H9 (cell line): ENCODE results near the gene KLHL33. TPM values are rescaled to one million over a fixed set of nuclear protein-coding genes. Genes with fewer than 3 reads are reported as not detected.

Source experiments
- DNase-seq: peaks from one replicate; pipeline ENCODE4 v3.0.0-alpha.2; 2017
- H2AFZ ChIP-seq: one replicate; pipeline ENCODE4 v1.6.1; 2013; ENCODE audit warnings: mild to moderate bottlenecking, low read length, control low read depth, moderate library complexity
- H2AK5ac ChIP-seq: 2 replicates; pipeline ENCODE4 v1.6.1; 2013; ENCODE audit warnings: low read length, control low read depth, mixed read lengths; ENCODE audit not compliant: insufficient read length
- H2BK120ac ChIP-seq: one replicate; pipeline ENCODE4 v1.6.1; 2013; ENCODE audit warnings: low read depth, mild to moderate bottlenecking, low read length, control low read depth, inconsistent platforms; ENCODE audit not compliant: poor library complexity, severe bottlenecking
- H2BK12ac ChIP-seq: 2 replicates; pipeline ENCODE4 v1.6.1; 2013; ENCODE audit warnings: low read length, control low read depth, mixed read lengths, low read depth; ENCODE audit not compliant: insufficient read length
- H2BK15ac ChIP-seq: 2 replicates; pipeline ENCODE4 v1.6.1; 2013; ENCODE audit warnings: low read depth, low read length, control low read depth
- H2BK20ac ChIP-seq: one replicate; pipeline ENCODE4 v1.6.1; 2013; ENCODE audit warnings: low read depth, mild to moderate bottlenecking, low read length, control low read depth, inconsistent platforms; ENCODE audit not compliant: poor library complexity, severe bottlenecking
- H2BK5ac ChIP-seq: 2 replicates; pipeline ENCODE4 v1.6.1; 2013; ENCODE audit warnings: low read length, control low read depth, mixed read lengths; ENCODE audit not compliant: insufficient read length
- H3K14ac ChIP-seq: 2 replicates; pipeline ENCODE4 v1.6.1; 2013; ENCODE audit warnings: low read length, control low read depth; ENCODE audit not compliant: insufficient read depth
- H3K18ac ChIP-seq: 2 replicates; pipeline ENCODE4 v1.6.1; 2013; ENCODE audit warnings: low read depth, mild to moderate bottlenecking, mixed read lengths, low read length, control low read depth; ENCODE audit not compliant: insufficient read length
- H3K23ac ChIP-seq: 2 replicates; pipeline ENCODE4 v1.6.1; 2013; ENCODE audit warnings: low read length, control low read depth, mixed read lengths, low read depth; ENCODE audit not compliant: insufficient read length
- H3K23me2 ChIP-seq: 2 replicates; pipeline ENCODE4 v1.6.1; 2013; ENCODE audit warnings: low read depth, mild to moderate bottlenecking, mixed read lengths, low read length, control low read depth; ENCODE audit not compliant: insufficient read length, poor library complexity, severe bottlenecking
- H3K27ac ChIP-seq: 2 replicates; pipeline ENCODE4 v1.5.1; 2013; ENCODE audit warnings: low read length, control low read depth, mixed read lengths, low read depth; ENCODE audit not compliant: insufficient read length
- H3K27me3 ChIP-seq: 2 replicates; pipeline ENCODE4 v1.6.1; 2013; ENCODE audit warnings: low read length, control low read depth, inconsistent platforms; ENCODE audit not compliant: insufficient read depth
- H3K4ac ChIP-seq: 2 replicates; pipeline ENCODE4 v1.6.1; 2013; ENCODE audit warnings: low read depth, mild to moderate bottlenecking, control low read depth, inconsistent platforms, low read length, moderate library complexity
- H3K4me1 ChIP-seq: 2 replicates; pipeline ENCODE4 v1.6.1; 2013; ENCODE audit warnings: low read length, control low read depth, inconsistent platforms; ENCODE audit not compliant: insufficient read depth
- H3K4me2 ChIP-seq: 2 replicates; pipeline ENCODE4 v1.6.1; 2013; ENCODE audit warnings: low read length, control low read depth, mixed read lengths; ENCODE audit not compliant: insufficient read length, insufficient read depth
- H3K56ac ChIP-seq: 2 replicates; pipeline ENCODE4 v1.6.1; 2013; ENCODE audit warnings: low read depth, mild to moderate bottlenecking, mixed read lengths, low read length, control low read depth; ENCODE audit not compliant: insufficient read length
- H3K79me1 ChIP-seq: 2 replicates; pipeline ENCODE4 v1.6.1; 2013; ENCODE audit warnings: low read depth, mild to moderate bottlenecking, moderate library complexity, low read length, control low read depth, inconsistent platforms; ENCODE audit not compliant: insufficient read depth, poor library complexity, severe bottlenecking
- H3K79me2 ChIP-seq: 2 replicates; pipeline ENCODE4 v1.6.1; 2013; ENCODE audit warnings: low read length, control low read depth, inconsistent platforms; ENCODE audit not compliant: insufficient read depth
- H3K9ac ChIP-seq: 2 replicates; pipeline ENCODE4 v1.6.1; 2013; ENCODE audit warnings: low read length, control low read depth, mixed read lengths; ENCODE audit not compliant: insufficient read length; ENCODE audit errors: extremely low read depth
- H3K9me3 ChIP-seq: one replicate; pipeline ENCODE4 v1.6.1; 2013; ENCODE audit warnings: low read depth, low read length, inconsistent platforms; ENCODE audit not compliant: control insufficient read depth
- H3T11ph ChIP-seq: one replicate; pipeline ENCODE4 v1.6.1; 2013; ENCODE audit warnings: mild to moderate bottlenecking, low read length, control low read depth, inconsistent platforms
- H4K20me1 ChIP-seq: one replicate; pipeline ENCODE4 v1.6.1; 2013; ENCODE audit not compliant: control insufficient read depth, insufficient read length, insufficient read depth
- H4K5ac ChIP-seq: 2 replicates; pipeline ENCODE4 v1.6.1; 2013; ENCODE audit warnings: low read depth, mild to moderate bottlenecking, mixed read lengths, low read length, control low read depth; ENCODE audit not compliant: insufficient read length
- H4K8ac ChIP-seq: replicated peaks from 2 replicates; pipeline ENCODE4 v1.6.1; 2013; ENCODE audit warnings: low read length, control low read depth, mixed read lengths, low read depth; ENCODE audit not compliant: insufficient read length
- H4K91ac ChIP-seq: 2 replicates; pipeline ENCODE4 v1.6.1; 2013; ENCODE audit warnings: low read depth, mild to moderate bottlenecking, moderate library complexity, mixed read lengths, low read length, control low read depth; ENCODE audit not compliant: insufficient read length
- H3K27ac Mint-ChIP-seq, 3 experiments: 2 replicates in 2 of 3; 3 replicates in 1 of 3; pipeline ENCODE4 v1.8.0; 2020 to 2021; ENCODE audit warnings: mixed read lengths in 3 of 3, mild to moderate bottlenecking in 1 of 3, moderate library complexity in 1 of 3
- H3K27me3 Mint-ChIP-seq: 2 replicates; pipeline ENCODE4 v1.8.0; 2021; ENCODE audit warnings: low read depth, mild to moderate bottlenecking, moderate library complexity, mixed read lengths
- H3K36me3 Mint-ChIP-seq, 3 experiments: 2 replicates in 2 of 3; 3 replicates in 1 of 3; pipeline ENCODE4 v1.8.0; 2020 to 2021; ENCODE audit warnings: low read depth in 3 of 3, mixed read lengths in 3 of 3; ENCODE audit not compliant: insufficient read depth in 1 of 3
- H3K4me1 Mint-ChIP-seq, 2 experiments: 2 replicates each; pipeline ENCODE4 v1.8.0; 2020; ENCODE audit warnings: mixed read lengths in 2 of 2
- H3K4me3 Mint-ChIP-seq, 2 experiments: 2 replicates in 1 of 2; 3 replicates in 1 of 2; pipeline ENCODE4 v1.8.0; 2020 to 2021; ENCODE audit warnings: mild to moderate bottlenecking in 2 of 2, mixed read lengths in 2 of 2, moderate library complexity in 1 of 2
- H3K9me3 Mint-ChIP-seq, 2 experiments: 2 replicates in 1 of 2; 3 replicates in 1 of 2; pipeline ENCODE4 v1.8.0; 2020; ENCODE audit warnings: mild to moderate bottlenecking in 2 of 2, mixed read lengths in 2 of 2, moderate library complexity in 1 of 2
- WGBS: extraction: QIAGEN DNeasy Blood & Tissue Kit; methylation state at CpG from one replicate; pipeline ENCODE4 v1.1.7; 2013; ENCODE audit warnings: missing lambda C conversion rate, low lambda C conversion rate, mixed read lengths; ENCODE audit not compliant: insufficient read length; ENCODE audit errors: extremely low coverage; 5-methylcytosine and 5-hydroxymethylcytosine counted together
- total RNA-seq: library from RNA; stranded (reverse); gene quantifications from 2 replicates; pipeline ENCODE4 v1.2.1, GENCODE V29; 2021
- TF ChIP-seq, protein P1 (sequence below): fragments of 200-600 bp; sonication (generic); conservative IDR thresholded peaks from 3 replicates; pipeline ENCODE4 v1.8.0; 2021; ENCODE audit warnings: antibody characterized with exemption, mild to moderate bottlenecking

Gene KLHL33
- total RNA-seq, 1 experiment from 2014 or later, result 0.04 TPM

DNA sequence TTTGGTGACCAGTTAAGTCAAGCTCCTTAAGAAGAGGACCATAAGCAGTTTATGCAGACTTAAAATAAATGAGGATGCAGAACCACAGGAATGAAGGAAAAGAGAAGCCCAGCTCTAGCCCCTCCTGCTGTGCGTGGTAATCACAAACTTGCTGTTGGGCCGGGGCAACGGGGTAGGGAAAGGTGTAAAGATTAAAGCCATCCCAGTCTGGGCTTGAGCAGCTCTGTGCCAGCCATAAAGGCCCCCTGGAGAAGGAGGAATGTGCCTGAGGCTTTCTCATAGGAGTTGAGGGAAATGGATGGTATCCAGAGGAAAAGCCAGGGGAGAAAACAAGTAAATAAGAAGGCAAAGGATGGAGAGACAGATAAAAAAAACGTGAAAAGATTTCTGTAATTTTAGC, 47.8 kb downstream of the KLHL33 start:
- Histone ChIP-seq H3K14ac (no peak overlapping the region), H3K27me3 (no peaks in the 10 kb centered on the region), H3K4ac (no peak overlapping the region), H3K18ac (no peak overlapping the region), H3K4me1 (no peaks in the 10 kb centered on the region), H3K27ac (no peak overlapping the region), H3K9ac (no peak overlapping the region), H2BK120ac (no peak overlapping the region), H3K79me2 (no peaks in the 10 kb centered on the region), H2AFZ (no peak overlapping the region), H2BK5ac (no peak overlapping the region), H3K79me1 (no peaks in the 10 kb centered on the region), H4K91ac (no peak overlapping the region), H4K20me1 (no peaks in the 10 kb centered on the region), H2BK12ac (no peak overlapping the region), H2AK5ac (no peak overlapping the region), H3K9me3 (no peaks in the 10 kb centered on the region), H4K8ac (no peak overlapping the region), H2BK15ac (no peak overlapping the region), H3K23me2 (no peaks in the 10 kb centered on the region), H3T11ph (no peak overlapping the region), H4K5ac (no peak overlapping the region), H3K23ac (no peak overlapping the region), H3K56ac (no peak overlapping the region), H3K4me2 (no peak overlapping the region), H2BK20ac (no peak overlapping the region)
- TF ChIP-seq, protein P1, sequence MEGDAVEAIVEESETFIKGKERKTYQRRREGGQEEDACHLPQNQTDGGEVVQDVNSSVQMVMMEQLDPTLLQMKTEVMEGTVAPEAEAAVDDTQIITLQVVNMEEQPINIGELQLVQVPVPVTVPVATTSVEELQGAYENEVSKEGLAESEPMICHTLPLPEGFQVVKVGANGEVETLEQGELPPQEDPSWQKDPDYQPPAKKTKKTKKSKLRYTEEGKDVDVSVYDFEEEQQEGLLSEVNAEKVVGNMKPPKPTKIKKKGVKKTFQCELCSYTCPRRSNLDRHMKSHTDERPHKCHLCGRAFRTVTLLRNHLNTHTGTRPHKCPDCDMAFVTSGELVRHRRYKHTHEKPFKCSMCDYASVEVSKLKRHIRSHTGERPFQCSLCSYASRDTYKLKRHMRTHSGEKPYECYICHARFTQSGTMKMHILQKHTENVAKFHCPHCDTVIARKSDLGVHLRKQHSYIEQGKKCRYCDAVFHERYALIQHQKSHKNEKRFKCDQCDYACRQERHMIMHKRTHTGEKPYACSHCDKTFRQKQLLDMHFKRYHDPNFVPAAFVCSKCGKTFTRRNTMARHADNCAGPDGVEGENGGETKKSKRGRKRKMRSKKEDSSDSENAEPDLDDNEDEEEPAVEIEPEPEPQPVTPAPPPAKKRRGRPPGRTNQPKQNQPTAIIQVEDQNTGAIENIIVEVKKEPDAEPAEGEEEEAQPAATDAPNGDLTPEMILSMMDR, result no peak
- Mint-ChIP-seq H3K4me1 (peaks cover 9% of the 10 kb centered on the region in 2 experiments; a peak in 3 of 4 replicates), H3K4me3 (no peak overlapping the region), H3K27ac (peak overlapping the region in 2 of 3 experiments; percentile 62 to 74; a peak in 3 of 7 replicates), H3K27me3 (no peaks in the 10 kb centered on the region), H3K36me3 (peaks cover 28 to 79% (median 71%) of the 10 kb centered on the region in 3 experiments; a peak in 6 of 7 replicates), H3K9me3 (no peaks in the 10 kb centered on the region; a peak in 1 of 5 replicates)
- WGBS, result no CpG with 5 or more reads among the region's 4 CpGs
- no peak for DNase-seq
